A549 (cell line): ENCODE results near the gene PRSS23. TPM values are rescaled to one million over a fixed set of nuclear protein-coding genes. Genes with fewer than 3 reads are reported as not detected.

Source experiments
- ATAC-seq, 2 experiments: fragments of 200-7000 bp in 1 of 2; fragments of >200 bp in 1 of 2; cut with Nextera tagmentation in 1 of 2; cut with Tn5 transposase in 1 of 2; 3 replicates each; pipeline versions ENCODE4 v1.8.0 to v1.9.1; 2018 to 2020; ENCODE audit warnings: mild to moderate bottlenecking in 1 of 2, moderate library complexity in 1 of 2
- CTCF ChIA-PET: fragments of 300-600 bp; sonication (Branson Sonifier 250); formaldehyde crosslinking; extraction: SDS; loops from one replicate; lab custom pipeline; 2021; ENCODE audit warnings: antibody characterized with exemption, inconsistent platforms; lab: Yijun Ruan, JAX
- POLR2A ChIA-PET: fragments of 350-600 bp; formaldehyde crosslinking; extraction: SDS; loops from one replicate; lab custom pipeline; 2021; ENCODE audit warnings: antibody characterized with exemption, inconsistent platforms; lab: Yijun Ruan, JAX
- DNase-seq, 2 experiments: peaks; one replicate each; pipeline versions ENCODE4 v3.0.0 to v3.0.0-alpha.2; 2011 to 2016; ENCODE audit warnings: low read depth in 1 of 2, low spot score in 1 of 2
- FAIRE-seq: peaks from 2 replicates; lab custom pipeline; 2011; peaks lifted over from hg19 to GRCh38; lab: Jason Lieb, UNC
- H3K27ac ChIP-seq, 2 experiments: fragments of >200 bp; sonication (Bioruptor Twin); formaldehyde crosslinking; 3 replicates each; pipeline ENCODE4 v1.5.1; 2016 to 2017
- H3K4me1 ChIP-seq: fragments of >200 bp; sonication (Bioruptor Twin); formaldehyde crosslinking; 3 replicates; pipeline ENCODE4 v1.6.1; 2016
- H3K4me2 ChIP-seq: fragments of >200 bp; sonication (Bioruptor Twin); formaldehyde crosslinking; 3 replicates; pipeline ENCODE4 v1.6.1; 2016
- H3K4me3 ChIP-seq: fragments of >200 bp; sonication (Bioruptor Twin); formaldehyde crosslinking; 3 replicates; pipeline ENCODE4 v1.5.1; 2016
- H3K9me3 ChIP-seq: fragments of >200 bp; sonication (Bioruptor Twin); formaldehyde crosslinking; 3 replicates; pipeline ENCODE4 v1.6.1; 2016
- CBX2 ChIP-seq: fragments of 200-600 bp; sonication (generic); IDR thresholded peaks from 2 replicates; pipeline ENCODE4 v1.6.1; 2016; ENCODE audit warnings: low read depth, mild to moderate bottlenecking, borderline replicate concordance
- E2F6 ChIP-seq: IDR thresholded peaks from 2 replicates; pipeline ENCODE4 v1.6.1; 2012; ENCODE audit warnings: low read depth, borderline replicate concordance
- EHMT2 ChIP-seq: fragments of 200-600 bp; sonication (generic); IDR thresholded peaks from 2 replicates; pipeline ENCODE4 v1.6.1; 2016; ENCODE audit warnings: antibody characterized with exemption, low read depth, mild to moderate bottlenecking, moderate library complexity
- EP300 ChIP-seq, 2 experiments: fragments of >200 bp; sonication (Bioruptor Twin); formaldehyde crosslinking; IDR thresholded peaks; 2 replicates in 1 of 2; 3 replicates in 1 of 2; pipeline ENCODE4 v1.6.1; 2016 to 2017
- FOSL2 ChIP-seq, 2 experiments: fragments of 450-650 bp in 1 of 2; fragments of >200 bp in 1 of 2; sonication (Bioruptor Twin) in 1 of 2; formaldehyde crosslinking; IDR thresholded peaks; 2 replicates each; pipeline versions ENCODE4 v1.5.0 to v1.6.1; 2016 to 2020; ENCODE audit warnings: mild to moderate bottlenecking in 1 of 2, moderate library complexity in 1 of 2
- GATA3 ChIP-seq: IDR thresholded peaks from 2 replicates; pipeline ENCODE4 v1.6.1; 2012; ENCODE audit warnings: borderline replicate concordance
- HDAC2 ChIP-seq: fragments of 200-600 bp; sonication (generic); IDR thresholded peaks from 2 replicates; pipeline ENCODE4 v1.6.1; 2016
- HES2 ChIP-seq: fragments of >200 bp; sonication (Bioruptor Twin); formaldehyde crosslinking; IDR thresholded peaks from 2 replicates; pipeline ENCODE4 v1.6.1; 2016
- HEYL ChIP-seq: fragments of 250-450 bp; sonication (Bioruptor Pico); IDR thresholded peaks from 2 replicates; pipeline ENCODE4 v1.8.0; 2021; ENCODE audit warnings: mild to moderate bottlenecking, moderate library complexity
- HMGXB4 ChIP-seq: fragments of 250-450 bp; sonication (Bioruptor Pico); IDR thresholded peaks from 2 replicates; pipeline ENCODE4 v1.5.0; 2021; ENCODE audit warnings: mild to moderate bottlenecking, moderate library complexity, borderline replicate concordance
- HOXB5 ChIP-seq: fragments of 250-450 bp; sonication (Bioruptor Pico); IDR thresholded peaks from 2 replicates; pipeline ENCODE4 v1.5.0; 2020; ENCODE audit warnings: mild to moderate bottlenecking, moderate library complexity
- JUN ChIP-seq, 2 experiments: fragments of >200 bp; sonication (Bioruptor Twin); formaldehyde crosslinking; IDR thresholded peaks; 2 replicates in 1 of 2; 3 replicates in 1 of 2; pipeline ENCODE4 v1.6.1; 2016 to 2017
- JUNB ChIP-seq: fragments of >200 bp; sonication (Bioruptor Twin); formaldehyde crosslinking; IDR thresholded peaks from 2 replicates; pipeline ENCODE4 v1.6.1; 2016
- KDM1A ChIP-seq: fragments of 200-600 bp; sonication (generic); IDR thresholded peaks from 2 replicates; pipeline ENCODE4 v1.6.1; 2016; ENCODE audit warnings: low read depth, mild to moderate bottlenecking
- KDM5A ChIP-seq: fragments of 200-600 bp; sonication (generic); IDR thresholded peaks from 2 replicates; pipeline ENCODE4 v1.6.1; 2016; ENCODE audit warnings: antibody characterized with exemption, mild to moderate bottlenecking
- MAFK ChIP-seq: fragments of 450-650 bp; IDR thresholded peaks from 2 replicates; pipeline ENCODE4 v1.6.1; 2014; ENCODE audit not compliant: partially characterized antibody
- MAX ChIP-seq: IDR thresholded peaks from 2 replicates; pipeline ENCODE4 v1.6.1; 2012
- MAZ ChIP-seq: fragments of 150-350 bp; IDR thresholded peaks from 2 replicates; pipeline ENCODE4 v1.6.1; 2014; ENCODE audit warnings: antibody characterized with exemption, low read depth, low read length, borderline replicate concordance
- RAD21 ChIP-seq, 2 experiments: fragments of >200 bp in 1 of 2; sonication (Bioruptor Twin) in 1 of 2; formaldehyde crosslinking in 1 of 2; IDR thresholded peaks in 1 of 2; conservative IDR thresholded peaks in 1 of 2; 2 replicates in 1 of 2; 3 replicates in 1 of 2; pipeline ENCODE4 v1.6.1; 2012 to 2018; ENCODE audit warnings: inconsistent platforms in 1 of 2
- SMC3 ChIP-seq: fragments of >200 bp; sonication (Bioruptor Twin); formaldehyde crosslinking; IDR thresholded peaks from 3 replicates; pipeline ENCODE4 v1.6.1; 2018; ENCODE audit warnings: inconsistent platforms
- ZFP36 ChIP-seq: fragments of 450-650 bp; IDR thresholded peaks from 2 replicates; pipeline ENCODE4 v1.6.1; 2014; ENCODE audit warnings: borderline replicate concordance; ENCODE audit not compliant: partially characterized antibody
- ZNF302 ChIP-seq: fragments of 250-450 bp; sonication (Bioruptor Pico); IDR thresholded peaks from 2 replicates; pipeline ENCODE4 v1.9.0; 2021; ENCODE audit warnings: inconsistent platforms, mild to moderate bottlenecking, moderate library complexity
- WGBS: methylation state at CpG from one replicate; pipeline ENCODE4 v1.1.6; 2017; ENCODE audit errors: missing lambda C conversion rate; 5-methylcytosine and 5-hydroxymethylcytosine counted together
- polyA plus RNA-seq, 4 experiments: library from polyadenylated mRNA; depleted of rRNA in 3 of 4; stranded (reverse); fragments of >200 nt; fragmentation: RNase III in 1 of 4; extraction: RNeasy Plus Mini Kit Qiagen cat#74134 plus additional on column Dnase treatment in 1 of 4; gene quantifications; 2 replicates in 3 of 4; 3 replicates in 1 of 4; pipeline ENCODE4 v1.2.3, GENCODE V29; 2011 to 2017

PRSS23 gene
- polyA plus RNA-seq, 2 of the 4 experiments (the other 2 are of a cell fraction), result 217 to 240 TPM

- H3K4me3 ChIP-seq, result no peak overlapping the region
- peaks cover 99% of the 10 kb centered on the region for H3K4me1 ChIP-seq
- TF ChIP-seq RAD21 (conservative IDR thresholded peaks at IDR 0.05 in 1 of 2, IDR thresholded peaks at IDR 0.05 in 1 of 2), result no peak
- TF ChIP-seq, all 56 proteins: peak for 0
- POLR2A ChIA-PET, result interaction anchor here (2.7 to 4.8 kb wide), 2 partner anchors 13 to 141 kb away, joined by 6 to 36 read pairs; partner anchors contain the start of genes ME3 and PRSS23
- DNase-seq (no peak), ATAC-seq (peak in 1 of 2 experiments; percentile 1; a peak in 1 of 6 replicates), FAIRE-seq (no peak)
- peak overlapping the region; percentile 81 to 86 for H3K27ac ChIP-seq
- no peaks in the 10 kb centered on the region for H3K9me3 ChIP-seq
- H3K4me2 ChIP-seq, result peak overlapping the region; percentile 74
- 91% methylated on average over 1 of the region's 1 CpG for WGBS
- CTCF ChIA-PET, result interaction anchor here (0.7 to 5.6 kb wide), 9 partner anchors 9 to 358 kb away, joined by 3 to 27 read pairs (median 3); no protein-coding TSS in a partner anchor
Measured at GRCh38 chr11:86812981-86813380, 12.6 kb downstream of the PRSS23 start.

- Histone ChIP-seq H3K4me1 (peaks cover 93% of the 10 kb centered on the region), H3K27ac (peak overlapping the region; percentile 42 to 86), H3K4me3 (no peak overlapping the region), H3K4me2 (peak overlapping the region; percentile 41), H3K9me3 (no peaks in the 10 kb centered on the region)
- WGBS, result 56% methylated on average over 3 of the region's 3 CpGs
- FAIRE-seq (no peak), ATAC-seq (peak in 1 of 2 experiments; percentile 44; a peak in 3 of 6 replicates), DNase-seq (no peak)
- TF ChIP-seq FOSL2 (IDR thresholded peaks at IDR 0.05) (no peak), FOSL2 (CRISPR knock-in tag; IDR thresholded peaks at IDR 0.05) (peak; percentile 16; the same call in 1 of the 2 replicates), JUN (IDR thresholded peaks at IDR 0.05) (no peak), HOXB5 (CRISPR knock-in tag) (no peak)
- ChIA-PET CTCF (interaction anchor here (0.9 to 5.6 kb wide), 3 partner anchors 9 to 360 kb away, joined by 3 to 27 read pairs (median 5); no protein-coding TSS in a partner anchor), POLR2A (no interaction called here)
Measured at GRCh38 chr11:86814775-86815174, 14.4 kb downstream of the PRSS23 start.

- CTCF ChIA-PET, result interaction anchor here (0.7 to 5.6 kb wide), 11 partner anchors 10 to 360 kb away, joined by 3 to 27 read pairs (median 3); no protein-coding TSS in a partner anchor
- Histone ChIP-seq H3K4me3 (no peak overlapping the region), H3K9me3 (no peaks in the 10 kb centered on the region), H3K4me1 (peaks cover 83% of the 10 kb centered on the region), H3K27ac (peak overlapping the region; percentile 42 to 86), H3K4me2 (peak overlapping the region; percentile 41)
- WGBS, result 77% methylated on average over 2 of the region's 2 CpGs
- FAIRE-seq, result no peak
- no peak for ATAC-seq
- POLR2A ChIA-PET, result no interaction called here
- no peak for TF ChIP-seq KDM5A
- TF ChIP-seq EHMT2, result no peak
- no peak for TF ChIP-seq HES2
- TF ChIP-seq KDM1A, result no peak
- TF ChIP-seq ZFP36, result no peak
- no peak for TF ChIP-seq CBX2
- no peak for TF ChIP-seq HOXB5 (CRISPR knock-in tag)
- TF ChIP-seq MAZ, result no peak
- TF ChIP-seq FOSL2 (IDR thresholded peaks at IDR 0.05), result no peak
- no peak for TF ChIP-seq FOSL2 (CRISPR knock-in tag; IDR thresholded peaks at IDR 0.05)
- TF ChIP-seq HMGXB4 (CRISPR knock-in tag), result no peak
- TF ChIP-seq E2F6, result no peak
- no peak for DNase-seq
Measured at GRCh38 chr11:86815726-86816125, 15.4 kb downstream of the PRSS23 start.

GRCh38 chr11:86816251-86816726, 15.9 kb downstream of the PRSS23 start:
- CTCF ChIA-PET, result interaction anchor here (0.7 to 5.6 kb wide), 11 partner anchors 12 to 456 kb away, joined by 3 to 27 read pairs (median 4); no protein-coding TSS in a partner anchor
- Histone ChIP-seq H3K4me2 (peak overlapping the region; percentile 41), H3K4me1 (peaks cover 78% of the 10 kb centered on the region), H3K27ac (peak overlapping the region; percentile 42 to 86), H3K4me3 (no peak overlapping the region), H3K9me3 (no peaks in the 10 kb centered on the region)
- POLR2A ChIA-PET, result no interaction called here
- ATAC-seq, result peak in 1 of 2 experiments; percentile 13; a peak in 2 of 6 replicates
- TF ChIP-seq MAFK, result no peak
- peak; percentile 23; the same call in 1 of the 2 replicates for TF ChIP-seq E2F6
- no peak for TF ChIP-seq HDAC2
- TF ChIP-seq EP300 (IDR thresholded peaks at IDR 0.05), result peak in 1 of 2 experiments; percentile 50; a peak in 1 of 5 replicates
- 0 out of 3 replicates have a peak, but pooled peaks have one; percentile 19 for TF ChIP-seq SMC3
- no peak for TF ChIP-seq FOSL2 (IDR thresholded peaks at IDR 0.05)
- TF ChIP-seq FOSL2 (CRISPR knock-in tag; IDR thresholded peaks at IDR 0.05), result peak; percentile 54
- peak; percentile 52 for TF ChIP-seq GATA3
- TF ChIP-seq ZNF302 (CRISPR knock-in tag), result no peak
- TF ChIP-seq JUNB, result peak; percentile 37; the same call in 1 of the 2 replicates
- TF ChIP-seq HEYL (CRISPR knock-in tag), result no peak
- peak; percentile 47; the same call in 1 of the 2 replicates for TF ChIP-seq HOXB5 (CRISPR knock-in tag)
- peak; percentile 58 for TF ChIP-seq MAX
- 25% methylated on average over 5 of the region's 5 CpGs for WGBS
- no peak for FAIRE-seq
- peak in 1 of 2 experiments; percentile 72 for DNase-seq
